GM21786 (cell line): Measurements from ENCODE around the gene SRR.

ENCODE experiments used
- ATAC-seq: cut with Tn5 transposase; IDR thresholded peaks from one replicate; pipeline ENCODE4 v1.9.1; 2021; ENCODE audit not compliant: unreplicated experiment

SRR gene

DNA sequence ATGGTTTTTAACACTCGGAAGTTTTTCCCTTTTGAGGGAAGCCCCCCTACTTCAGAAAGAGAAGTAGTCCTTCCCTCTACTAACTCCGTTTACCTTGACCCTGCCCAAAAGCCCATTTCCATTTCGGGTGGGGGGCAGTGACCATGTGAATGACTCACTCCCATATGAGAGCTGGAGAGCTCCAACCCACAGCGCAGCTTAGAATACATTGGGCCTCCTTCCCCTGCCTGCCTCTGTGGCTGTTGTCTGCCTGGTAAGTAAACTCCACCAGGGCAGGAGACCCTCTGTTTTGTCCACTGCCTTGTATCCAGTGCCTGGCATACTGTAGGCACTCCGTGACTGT is 34.5 kb downstream of the SRR start:
- ATAC-seq, result no peak

DNA sequence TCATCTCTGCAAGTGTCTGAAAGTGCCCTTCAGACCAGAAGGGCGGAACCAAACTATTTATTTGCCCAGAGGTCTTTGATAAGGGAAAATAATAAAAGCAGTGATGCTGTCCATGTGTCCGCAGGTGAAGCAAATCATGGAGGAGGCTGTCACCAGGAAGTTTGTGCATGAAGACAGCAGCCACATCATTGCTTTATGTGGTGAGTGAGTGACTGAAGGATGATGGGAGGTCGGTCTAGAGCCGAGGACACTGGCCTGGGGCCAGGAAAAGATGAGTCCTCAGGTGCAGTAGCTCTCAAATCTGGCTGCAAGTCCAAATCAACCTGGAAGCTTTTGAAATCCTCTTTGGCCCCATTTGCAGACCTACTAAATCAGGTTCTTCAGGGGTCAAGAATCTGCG is 39.7 kb downstream of the SRR start:
- no peak for ATAC-seq

DNA sequence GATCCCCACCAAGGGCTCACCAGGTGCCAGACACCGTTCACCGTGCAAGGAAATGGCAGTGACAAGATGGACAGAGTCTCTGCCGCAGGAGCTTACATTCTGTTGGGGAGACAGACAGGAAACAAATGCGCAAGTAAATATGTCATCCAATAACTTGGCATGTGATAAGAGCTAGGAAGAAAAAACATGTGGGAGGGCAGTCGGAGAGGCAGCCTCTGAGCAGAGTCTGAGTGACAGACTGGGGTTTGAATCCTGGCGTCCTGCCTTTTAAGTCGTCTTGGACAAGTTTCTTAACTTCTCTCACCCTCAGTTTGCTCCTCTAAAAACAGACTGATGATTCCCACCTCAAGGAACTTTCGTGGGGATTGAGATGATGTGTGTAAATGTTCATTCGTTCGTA is 40.8 kb downstream of the SRR start:
- no peak for ATAC-seq

DNA sequence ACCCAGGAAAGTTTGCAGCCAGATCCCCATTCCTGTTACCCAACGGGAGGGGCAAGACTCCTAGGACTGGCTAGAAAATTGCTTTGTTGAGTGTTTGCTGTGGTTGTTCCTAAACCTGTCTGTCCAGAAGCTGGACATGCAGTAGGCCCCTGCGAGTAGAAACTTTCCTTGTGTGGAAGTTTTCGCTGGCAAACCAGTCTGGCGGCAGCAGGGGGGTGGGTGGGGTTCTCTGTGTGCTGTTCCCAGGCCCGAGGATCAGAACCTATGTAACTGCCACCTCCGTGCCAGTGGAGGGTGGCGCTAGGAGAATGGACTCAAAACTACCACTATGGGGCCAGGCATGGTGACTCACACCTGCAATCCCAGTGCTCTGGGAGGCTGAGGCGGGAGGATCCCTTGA is 42.7 kb downstream of the SRR start:
- ATAC-seq, result no peak

DNA sequence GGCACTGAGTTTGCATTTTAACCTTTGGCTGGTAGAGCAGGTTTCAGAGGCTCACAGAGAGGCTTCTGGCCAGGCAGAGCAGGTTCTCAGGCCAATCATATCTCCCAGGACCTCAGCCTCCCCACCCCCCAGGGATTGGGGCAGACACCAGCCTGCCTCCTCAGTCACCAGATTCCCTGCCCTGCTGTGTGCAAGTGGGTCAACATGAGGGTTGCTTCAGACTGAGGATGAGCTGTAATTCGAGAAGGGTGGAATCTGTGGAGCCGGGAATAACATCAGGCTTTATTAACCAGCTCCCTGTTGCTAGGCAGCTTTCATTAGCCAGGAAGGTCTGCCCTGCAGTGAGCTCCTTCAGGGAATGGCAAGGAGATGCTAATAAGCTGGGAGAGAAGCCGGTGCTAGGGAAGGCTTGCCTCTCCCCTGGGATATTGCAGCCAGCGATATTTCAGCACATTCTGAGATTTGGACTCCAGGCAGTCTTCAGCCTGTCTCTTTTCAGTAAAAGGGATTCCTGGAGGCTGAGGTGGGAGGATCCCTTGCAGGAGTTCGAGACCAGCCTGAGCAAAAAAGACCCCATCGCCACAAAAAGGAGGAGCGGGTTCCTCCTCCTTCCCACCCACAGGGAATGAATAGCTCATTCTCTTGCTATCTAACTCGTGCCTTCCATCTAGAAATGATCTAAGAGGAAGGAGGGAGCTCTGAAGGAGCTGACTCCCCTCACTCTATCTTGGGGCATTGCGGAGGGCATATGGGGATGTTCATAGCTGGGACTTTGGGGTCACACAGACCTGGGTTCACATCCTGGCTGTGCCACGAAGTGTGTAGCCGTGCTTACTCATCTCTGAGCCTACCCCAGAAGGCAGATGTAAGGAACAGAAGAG is 44.3 kb downstream of the SRR start:
- ATAC-seq, result no peak

DNA sequence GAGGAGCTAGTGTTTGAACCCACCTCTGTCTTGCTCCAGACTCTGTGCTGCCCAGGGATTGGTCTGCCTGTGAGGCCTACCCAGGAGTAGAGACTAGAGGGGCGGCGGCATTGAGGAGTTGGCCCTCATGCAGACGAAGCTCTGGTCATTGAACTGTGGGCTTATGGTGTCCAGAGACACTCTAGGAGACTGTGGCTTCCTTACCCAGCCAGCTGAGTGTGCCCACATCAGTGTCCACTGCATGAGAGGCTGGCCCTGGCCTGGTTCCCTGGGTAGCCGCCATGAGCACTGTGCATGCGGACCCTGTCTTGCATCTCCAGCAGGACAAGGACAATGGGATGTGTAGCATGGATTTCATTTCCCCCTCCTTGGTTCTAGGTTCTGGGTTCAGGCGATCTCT is 47.5 kb downstream of the SRR start:
- ATAC-seq, result no peak

DNA sequence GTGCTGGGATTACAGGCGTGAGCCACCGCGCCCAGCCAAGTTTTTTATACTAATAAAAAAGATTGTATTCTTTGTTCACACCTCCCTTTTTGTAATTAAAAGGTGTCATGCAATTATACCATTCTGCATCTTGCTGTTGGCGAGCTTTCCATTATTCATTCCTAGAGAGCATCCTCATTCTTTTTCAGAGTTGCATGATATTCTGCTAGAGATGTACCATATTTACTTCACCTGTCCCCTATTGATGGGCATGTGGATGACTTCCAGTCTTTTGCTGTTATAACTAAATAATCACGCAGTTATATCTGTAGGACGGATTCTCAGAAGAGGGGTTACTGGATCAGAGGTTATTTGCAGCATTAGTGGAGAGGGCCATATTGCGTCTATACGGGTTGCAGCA is 50.6 kb downstream of the SRR start:
- no peak for ATAC-seq

DNA sequence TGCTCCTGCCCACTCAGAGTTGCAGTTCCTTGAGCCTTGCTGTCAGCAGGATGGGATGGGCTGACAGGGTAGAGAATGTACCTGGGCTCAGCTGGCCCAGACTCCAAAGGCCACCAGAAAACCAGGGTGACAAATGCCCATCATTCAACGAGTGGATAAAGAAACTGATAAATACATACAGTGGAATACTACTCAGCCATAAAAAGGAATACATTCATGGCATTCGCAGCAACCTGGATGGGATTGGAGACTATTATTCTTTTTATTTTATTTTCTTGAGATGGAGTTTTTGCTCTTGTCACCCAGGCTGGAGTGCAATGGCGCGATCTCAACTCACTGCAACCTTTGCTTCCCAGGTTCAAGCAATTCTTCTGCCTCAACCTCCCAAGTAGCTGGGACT is 53.5 kb downstream of the SRR start:
- no peak for ATAC-seq

DNA sequence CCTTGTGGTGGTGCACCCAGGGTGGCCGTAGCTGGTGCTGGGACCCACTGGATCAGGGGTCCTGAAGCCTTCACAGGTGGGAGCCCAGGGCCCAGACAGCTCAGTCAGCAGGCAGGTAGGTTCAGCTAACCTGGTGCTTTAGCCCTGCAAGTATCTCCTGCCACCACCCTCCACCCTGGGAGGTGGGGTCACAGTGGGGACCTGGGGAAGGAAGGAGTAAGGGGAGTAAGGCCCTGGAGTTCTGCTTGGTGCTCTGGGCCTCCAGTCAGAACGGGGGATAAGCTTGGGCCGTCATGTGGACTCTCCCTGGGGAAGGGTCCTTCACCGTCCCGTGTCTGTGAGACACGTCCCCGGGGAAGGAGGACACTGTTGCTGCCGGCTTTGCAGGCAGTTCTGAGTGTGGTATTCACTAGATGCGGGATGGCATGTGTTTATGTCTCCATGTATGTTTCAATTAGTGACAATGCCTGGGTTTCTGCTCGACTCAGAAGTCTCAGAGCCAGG is 54.2 kb downstream of the SRR start:
- ATAC-seq, result no peak

DNA sequence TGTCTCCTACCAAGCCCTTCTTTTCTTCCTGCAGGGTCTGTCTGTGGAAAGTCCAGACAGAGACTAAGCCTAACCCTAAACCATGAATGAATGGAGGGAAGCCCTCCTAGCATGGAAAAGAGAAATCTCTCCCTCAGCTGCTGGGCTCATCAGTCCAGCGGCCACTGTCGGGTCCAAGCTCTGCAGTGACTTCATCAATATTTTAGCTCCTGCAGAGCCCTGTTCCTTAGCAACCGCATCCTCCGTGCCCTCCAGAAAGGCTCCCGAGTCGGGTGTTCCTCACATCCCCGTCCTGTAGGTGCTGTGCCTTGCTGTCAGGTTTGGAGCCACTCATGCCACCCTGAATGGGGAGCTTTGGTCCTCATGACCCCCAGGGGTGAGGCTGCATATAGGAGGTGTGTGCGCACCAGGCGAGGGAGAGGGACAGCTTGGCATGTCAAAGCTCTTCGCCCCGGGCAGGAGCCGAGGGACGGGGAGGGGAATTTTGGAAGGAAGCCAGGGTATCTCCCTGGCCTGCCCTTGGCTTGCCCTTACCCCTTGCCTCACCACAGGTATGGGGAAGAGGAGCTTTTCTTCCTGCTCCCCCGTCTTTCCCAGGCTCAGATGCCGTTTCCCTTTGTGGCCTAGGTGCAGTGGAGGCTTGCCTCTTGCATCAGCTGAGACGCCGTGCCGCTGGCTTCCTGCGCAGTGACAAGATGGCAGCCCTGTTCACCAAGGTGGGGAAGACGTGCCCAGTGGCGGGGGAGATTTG is 57.4 kb downstream of the SRR start:
- no peak for ATAC-seq

DNA sequence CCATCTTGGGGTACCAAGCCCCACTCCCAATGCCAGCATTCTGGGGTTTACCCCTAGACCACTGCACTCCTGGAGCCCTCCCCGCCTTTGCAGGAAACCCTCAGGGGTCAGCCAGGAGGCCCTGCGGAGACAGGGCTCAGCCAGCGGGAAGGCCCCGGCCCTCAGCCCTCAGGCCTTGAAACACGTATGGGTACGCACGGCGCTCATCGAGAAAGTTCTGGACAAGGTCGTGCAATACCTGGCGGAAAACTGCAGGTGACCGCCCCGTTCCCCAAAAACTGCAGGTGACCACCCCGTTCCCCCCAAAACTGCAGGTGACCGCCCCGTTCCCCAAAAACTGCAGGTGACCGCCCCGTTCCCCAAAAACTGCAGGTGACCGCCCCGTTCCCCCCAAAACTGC is 58.3 kb downstream of the SRR start:
- no peak for ATAC-seq

DNA sequence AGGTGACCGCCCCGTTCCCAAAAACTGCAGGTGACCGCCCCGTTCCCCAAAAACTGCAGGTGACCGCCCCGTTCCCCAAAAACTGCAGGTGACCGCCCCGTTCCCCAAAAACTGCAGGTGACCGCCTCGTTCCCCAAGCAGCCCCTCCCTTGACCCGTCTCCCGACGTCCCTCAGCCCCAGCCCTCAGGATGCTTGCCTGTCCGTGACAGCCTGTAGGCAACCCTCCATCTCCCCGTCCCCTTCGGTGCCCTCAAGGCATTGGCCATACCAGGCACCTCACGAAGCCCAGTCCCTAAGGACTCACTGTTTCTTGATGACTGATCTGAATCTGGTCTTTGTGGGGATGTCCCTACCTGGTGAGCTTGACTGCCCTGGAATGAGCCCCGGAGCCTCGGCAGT is 58.7 kb downstream of the SRR start:
- no peak for ATAC-seq

DNA sequence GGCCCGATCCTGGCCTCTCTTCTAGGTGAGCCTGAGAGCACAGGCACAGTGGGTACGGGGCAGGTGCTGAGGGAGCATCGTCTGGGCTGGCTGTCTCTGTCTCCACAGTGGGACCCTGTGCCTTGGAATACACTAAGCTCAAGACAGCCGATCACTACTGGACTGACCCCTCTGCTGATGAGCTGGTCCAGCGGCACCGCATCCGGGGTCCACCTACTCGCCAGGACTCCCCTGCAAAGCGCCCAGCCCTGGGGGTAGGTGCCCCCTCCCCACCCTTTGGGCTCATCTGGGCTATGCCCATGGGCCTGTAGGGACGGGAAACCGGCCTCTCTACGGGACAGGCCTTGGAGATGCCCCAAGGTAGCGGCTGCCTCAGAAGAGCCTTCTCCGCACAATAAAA is 59.1 kb downstream of the SRR start:
- ATAC-seq, result no peak

DNA sequence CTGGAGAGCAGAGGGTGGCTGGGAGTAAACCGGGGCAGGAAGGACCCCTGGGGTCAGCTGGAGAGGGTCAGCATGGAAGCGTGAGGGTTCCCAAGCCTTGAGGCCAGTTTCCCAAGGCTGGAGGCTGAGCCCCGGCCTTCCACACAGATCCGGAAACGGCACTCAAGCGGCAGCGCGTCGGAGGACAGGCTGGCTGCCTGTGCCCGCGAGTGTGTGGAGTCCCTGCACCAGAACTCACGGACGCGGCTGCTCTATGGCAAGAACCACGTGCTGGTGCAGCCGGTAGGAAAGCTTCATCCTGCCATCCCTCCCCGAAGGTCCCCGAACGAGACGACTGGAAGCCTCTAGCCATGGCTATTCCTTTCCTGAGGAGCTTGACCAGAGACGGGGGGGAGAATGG is 59.6 kb downstream of the SRR start:
- ATAC-seq, result no peak

DNA sequence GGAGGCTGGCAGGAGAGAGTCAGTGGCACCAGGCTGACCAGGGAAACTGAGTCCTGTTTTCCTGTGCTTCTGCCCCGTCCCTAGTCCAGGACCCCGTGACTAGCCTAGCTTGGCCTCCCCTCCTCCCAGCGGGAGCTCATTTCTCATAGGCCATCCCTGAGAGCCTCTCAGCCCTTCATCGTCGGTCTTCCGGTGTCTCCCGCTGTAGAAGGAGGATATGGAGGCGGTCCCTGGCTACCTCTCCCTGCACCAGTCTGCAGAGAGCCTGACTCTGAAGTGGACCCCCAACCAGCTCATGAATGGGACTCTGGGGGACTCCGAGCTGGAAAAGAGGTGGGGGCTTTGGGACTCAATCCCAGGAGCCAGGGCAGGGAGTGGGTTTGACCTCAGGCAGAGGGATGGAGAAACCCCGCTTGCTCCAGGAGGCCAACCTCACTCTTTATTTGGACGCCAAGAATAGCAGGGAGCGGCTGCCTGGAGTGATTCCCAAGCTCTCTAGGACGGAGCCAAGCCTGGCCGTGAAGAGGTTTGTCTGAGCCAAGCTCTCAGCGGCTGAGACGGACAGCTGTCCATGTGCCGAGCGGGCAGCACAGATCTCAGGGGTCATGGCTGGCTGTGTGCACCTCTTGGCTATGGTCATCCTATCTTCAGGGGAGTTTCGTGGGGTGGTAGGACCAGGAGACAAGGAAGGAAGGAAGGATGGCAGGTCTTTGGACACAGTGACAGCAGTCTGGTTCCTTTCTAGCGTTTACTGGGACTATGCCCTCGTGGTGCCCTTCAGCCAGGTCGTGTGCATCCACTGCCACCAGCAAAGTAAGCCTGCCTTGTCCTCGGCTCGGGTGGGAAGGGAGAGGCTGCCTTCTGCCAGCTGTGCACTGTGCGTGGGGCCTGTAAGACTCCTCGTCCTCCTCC is 60.4 kb downstream of the SRR start:
- no peak for ATAC-seq

DNA sequence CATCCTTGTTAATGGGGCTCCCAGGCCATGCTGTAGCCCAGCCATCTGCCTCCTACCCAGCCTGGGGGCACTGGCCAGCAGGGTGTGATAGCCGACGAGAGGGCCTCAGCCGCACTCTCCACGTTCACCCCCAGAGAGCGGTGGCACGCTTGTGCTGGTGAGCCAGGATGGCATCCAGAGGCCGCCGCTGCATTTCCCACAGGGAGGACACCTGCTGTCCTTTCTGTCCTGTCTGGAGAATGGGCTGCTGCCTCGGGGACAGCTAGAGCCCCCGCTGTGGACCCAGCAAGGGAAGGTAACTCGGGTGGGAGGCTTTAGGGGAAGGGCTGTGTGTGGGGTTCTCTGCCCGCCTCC is 61.0 kb downstream of the SRR start:
- no peak for ATAC-seq

DNA sequence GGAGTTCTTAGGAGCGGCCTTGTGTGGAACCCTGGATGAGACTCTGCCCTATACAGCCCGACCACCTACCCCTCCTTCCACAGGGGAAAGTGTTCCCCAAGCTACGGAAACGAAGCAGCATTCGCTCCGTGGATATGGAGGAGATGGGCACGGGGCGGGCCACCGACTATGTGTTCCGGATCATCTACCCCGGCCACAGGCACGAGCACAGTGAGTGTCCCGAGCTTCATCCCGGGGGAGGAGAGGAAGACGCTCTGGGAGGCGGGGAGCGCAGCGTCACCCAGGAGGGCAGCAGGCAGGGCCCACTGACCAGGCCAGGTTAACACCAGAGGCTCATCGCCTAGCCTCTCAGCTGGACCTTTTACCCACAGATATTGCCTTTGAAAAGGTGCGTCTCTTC is 61.4 kb downstream of the SRR start:
- ATAC-seq, result no peak

DNA sequence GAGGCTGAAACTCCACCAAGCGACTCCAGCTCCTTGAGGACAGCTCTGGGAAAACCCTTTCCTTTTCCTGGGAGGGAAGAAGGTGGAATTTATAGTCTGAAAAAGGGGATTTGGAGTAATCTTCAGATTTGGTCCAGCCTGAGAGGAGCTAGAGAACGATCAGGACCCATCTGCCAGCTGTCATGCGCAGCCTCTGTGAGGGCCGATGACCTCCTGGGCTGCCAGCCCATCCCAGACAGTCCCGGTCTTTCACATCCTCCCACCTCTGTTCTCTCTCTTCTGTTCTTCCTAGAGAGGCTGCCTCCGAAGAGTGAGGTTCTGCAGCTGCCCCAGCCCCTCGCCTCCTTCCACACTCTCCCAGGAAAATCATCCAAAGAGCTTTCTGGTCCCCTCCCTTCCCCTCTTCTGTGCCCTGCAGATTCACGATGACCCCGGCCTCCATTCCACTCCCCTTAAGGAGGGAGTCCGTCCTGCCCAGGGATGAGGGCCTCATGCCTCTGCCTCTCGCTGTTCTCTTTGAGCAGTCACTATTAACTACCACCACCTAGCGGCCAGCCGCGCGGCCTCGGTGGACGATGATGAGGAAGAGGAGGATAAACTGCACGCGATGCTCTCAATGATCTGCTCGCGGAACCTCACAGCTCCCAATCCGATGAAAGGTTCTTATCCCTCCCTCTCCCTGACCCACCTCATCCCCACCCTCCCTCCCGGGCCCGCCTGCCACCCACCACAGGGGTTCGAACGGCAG is 63.2 kb downstream of the SRR start:
- ATAC-seq, result no peak

DNA sequence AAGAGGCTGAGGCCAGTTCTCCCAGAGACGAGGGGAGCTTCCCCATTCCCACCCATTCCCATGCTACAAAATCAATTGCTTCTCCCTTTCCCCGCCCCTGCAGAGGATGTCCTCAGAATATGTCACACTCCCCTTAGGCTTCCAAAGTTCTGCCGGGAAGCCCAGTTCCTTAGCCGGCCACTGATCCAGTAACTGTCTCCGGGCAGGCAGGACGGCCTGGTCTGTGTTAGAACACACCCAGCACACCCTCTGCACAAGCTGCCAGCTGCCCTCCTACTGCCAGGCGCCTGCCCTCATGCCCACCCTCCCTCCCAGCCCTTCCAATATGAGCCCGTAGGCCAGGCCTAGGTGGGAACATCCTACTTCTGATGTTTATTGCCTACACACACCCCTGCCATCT is 64.6 kb downstream of the SRR start:
- no peak for ATAC-seq

DNA sequence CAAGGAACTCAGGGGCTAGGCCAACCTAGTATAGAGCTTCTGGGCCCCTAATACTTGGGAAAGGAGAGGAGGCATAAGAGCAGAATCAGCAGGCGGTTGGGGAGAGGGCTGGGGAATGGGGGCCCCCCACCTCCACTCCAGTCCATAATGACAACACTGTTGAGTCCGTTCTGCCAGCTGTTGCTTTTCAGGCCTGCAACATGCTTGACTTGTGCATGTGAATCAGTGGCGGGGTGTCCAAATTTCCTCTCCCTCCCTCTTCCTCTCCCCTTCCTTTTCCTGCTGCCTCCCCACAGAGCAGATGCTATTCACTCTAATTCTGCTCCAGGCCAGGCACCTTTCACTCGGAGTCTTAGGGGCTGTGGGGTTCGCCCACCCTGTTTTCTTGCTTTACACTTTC is 65.3 kb downstream of the SRR start:
- no peak for ATAC-seq
